Left ventricle myocardium superior (tissue), 1 donor: ENCODE results near the gene TSPAN33. TPM values are rescaled to one million over a fixed set of nuclear protein-coding genes. Genes with fewer than 3 reads are reported as not detected.
"Not testable (repeated sequence)": the region's sequence is repeated elsewhere in the genome, so short reads cannot be mapped to it uniquely, and the experiment has no call there.

Source experiments
- ATAC-seq: fragments of 200-7000 bp; cut with Tn5 transposase; one replicate; pipeline ENCODE4 v1.9.1; 2020; ENCODE audit warnings: mild to moderate bottlenecking, moderate library complexity
- DNase-seq: peaks from one replicate; pipeline ENCODE4 v3.0.0-alpha.2; 2020
- intact Hi-C: fragments of 100-400 bp; cut with micrococcal nuclease; formaldehyde crosslinking; loops from one replicate; pipeline ENCODE4 v1.11.0; 2022
- total RNA-seq: library from RNA; stranded (reverse); fragmentation: NEBNext Ultra II Directional; extraction: Animal tissue kit (Norgen Biotek cat#: 25700); gene quantifications from one replicate; pipeline ENCODE4 v1.2.1, GENCODE V29; 2021
- donor health status: DM: no; HTN: yes; CAD: no; lungs with severe emphysema.

TSPAN33 gene
- total RNA-seq, 1 donor from 2014 or later: 15.1 TPM

GRCh38 chr7:129168231-129169021 is 23.9 kb downstream of the TSPAN33 start:
- intact Hi-C loops: no loop called here
- ATAC-seq: peak; percentile 57
- no peak for DNase-seq

GRCh38 chr7:129169171-129169671 is 24.7 kb downstream of the TSPAN33 start:
- peak; percentile 92 for ATAC-seq
- intact Hi-C loops: no loop called here
- DNase-seq: peak; percentile 80

DNA sequence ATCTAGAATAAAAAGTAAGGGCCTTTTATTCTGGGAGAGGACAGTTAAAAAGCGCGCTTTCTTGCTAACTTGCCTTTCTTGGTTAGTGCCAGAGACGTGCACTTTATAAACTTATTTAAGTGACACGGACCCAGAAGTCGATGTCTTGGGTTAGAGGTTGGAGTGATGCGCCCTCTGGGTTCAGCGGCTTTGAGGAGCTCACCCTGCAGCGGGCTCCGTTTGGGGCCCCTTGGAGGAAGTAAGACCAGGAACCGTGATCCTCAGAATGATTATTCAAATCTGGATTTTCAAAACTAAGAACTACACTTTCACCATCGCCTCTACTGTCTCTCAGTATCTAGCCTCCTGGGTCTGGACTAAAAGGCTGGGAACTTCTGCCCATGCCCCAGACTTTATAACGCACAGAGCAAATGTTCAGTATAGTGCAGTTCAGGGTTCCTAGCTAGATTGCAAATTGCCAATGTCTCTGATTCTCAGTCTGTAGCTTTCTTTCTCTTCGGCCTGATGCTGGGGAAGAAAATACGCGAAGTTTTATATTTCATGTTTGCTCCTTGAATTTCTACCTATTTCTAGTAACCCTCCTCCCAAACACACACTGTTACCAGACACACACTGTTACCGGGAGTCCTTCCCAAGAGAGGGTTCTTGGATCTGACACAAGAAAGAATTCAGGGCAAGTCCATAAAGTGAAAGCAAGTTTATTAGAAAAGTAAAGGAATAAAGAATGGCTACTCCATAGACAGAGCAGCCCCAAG is 25.4 kb downstream of the TSPAN33 start:
- DNase-seq (peak; percentile 25), ATAC-seq (peak; percentile 18)
- intact Hi-C loops: no loop called here

DNA sequence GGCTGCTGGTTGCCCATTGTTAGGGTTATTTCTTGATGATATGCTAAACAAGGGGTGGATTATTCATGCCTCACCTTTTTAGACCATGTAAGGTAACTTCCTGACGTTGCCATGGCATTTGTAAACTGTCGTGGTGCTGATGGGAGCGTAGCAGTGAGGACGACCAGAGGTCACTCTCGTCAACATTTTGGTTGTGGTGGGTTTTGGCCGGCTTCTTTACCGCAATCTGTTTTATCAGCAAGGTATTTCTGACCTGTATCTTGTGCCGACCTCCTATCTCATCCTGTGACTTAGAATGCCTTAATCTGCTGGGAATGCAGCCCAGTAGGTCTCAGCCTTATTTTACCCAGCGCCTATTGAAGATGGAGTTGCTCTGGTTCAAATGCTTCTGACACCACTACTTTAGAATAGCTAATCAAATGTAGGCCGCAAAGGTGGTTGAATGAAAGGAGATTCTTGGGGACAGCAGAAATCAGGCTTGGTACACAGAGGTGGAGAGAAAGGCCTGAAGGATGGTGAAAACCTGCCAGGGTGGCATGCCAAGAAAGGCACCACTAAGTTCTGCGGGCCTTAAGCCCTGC is 26.0 kb downstream of the TSPAN33 start:
- DNase-seq (no peak), ATAC-seq (no peak)
- intact Hi-C loops: no loop called here

- intact Hi-C loops, ATAC-seq, DNase-seq: not testable (repeated sequence)
These were observed 29.4 kb downstream of the TSPAN33 start for GRCh38 chr7:129173861-129174260.

DNA sequence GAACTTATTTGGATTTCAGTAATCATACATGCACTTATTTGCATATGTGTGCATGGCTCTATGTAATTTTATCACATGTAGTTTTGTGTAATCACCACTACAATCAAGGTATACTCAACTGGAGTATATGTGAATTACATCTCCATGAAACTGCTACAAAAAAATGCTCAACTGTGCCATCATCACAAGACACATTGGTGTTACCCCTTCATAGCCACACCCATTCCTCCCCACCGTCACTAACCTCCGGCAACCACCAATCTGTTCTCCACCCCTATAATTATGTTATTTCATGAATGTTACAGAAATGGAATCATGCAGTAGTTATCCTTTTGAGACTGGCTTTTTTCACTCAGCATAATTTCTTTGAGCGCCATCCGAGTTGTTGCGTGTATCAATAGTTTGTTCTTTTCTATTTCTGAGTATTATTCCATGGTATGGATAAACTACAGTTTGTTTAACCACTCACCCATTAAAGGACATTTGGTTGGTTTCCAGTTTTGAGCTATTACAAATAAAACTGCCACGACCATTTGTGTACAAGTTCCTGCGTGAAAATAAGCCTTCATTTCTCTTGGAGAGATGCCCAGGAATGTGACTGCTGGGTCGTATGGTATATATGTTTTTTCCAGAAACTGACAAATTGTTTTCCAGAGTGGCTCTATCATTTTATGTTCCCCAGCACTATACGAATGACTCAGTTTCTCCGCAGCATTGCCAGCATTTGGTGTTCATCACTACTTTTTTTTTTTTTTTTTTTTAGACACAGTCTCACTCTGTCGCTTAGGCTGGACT is 32.6 kb downstream of the TSPAN33 start:
- ATAC-seq (no peak), DNase-seq (no peak)
- intact Hi-C loops: no loop called here

GRCh38 chr7:129184981-129185670 is 40.6 kb downstream of the TSPAN33 start:
- intact Hi-C loops: no loop called here
- no peak for ATAC-seq
- no peak for DNase-seq

GRCh38 chr7:129186749-129187260 is 42.3 kb downstream of the TSPAN33 start:
- no peak for DNase-seq
- intact Hi-C loops: no loop called here
- no peak for ATAC-seq

DNA sequence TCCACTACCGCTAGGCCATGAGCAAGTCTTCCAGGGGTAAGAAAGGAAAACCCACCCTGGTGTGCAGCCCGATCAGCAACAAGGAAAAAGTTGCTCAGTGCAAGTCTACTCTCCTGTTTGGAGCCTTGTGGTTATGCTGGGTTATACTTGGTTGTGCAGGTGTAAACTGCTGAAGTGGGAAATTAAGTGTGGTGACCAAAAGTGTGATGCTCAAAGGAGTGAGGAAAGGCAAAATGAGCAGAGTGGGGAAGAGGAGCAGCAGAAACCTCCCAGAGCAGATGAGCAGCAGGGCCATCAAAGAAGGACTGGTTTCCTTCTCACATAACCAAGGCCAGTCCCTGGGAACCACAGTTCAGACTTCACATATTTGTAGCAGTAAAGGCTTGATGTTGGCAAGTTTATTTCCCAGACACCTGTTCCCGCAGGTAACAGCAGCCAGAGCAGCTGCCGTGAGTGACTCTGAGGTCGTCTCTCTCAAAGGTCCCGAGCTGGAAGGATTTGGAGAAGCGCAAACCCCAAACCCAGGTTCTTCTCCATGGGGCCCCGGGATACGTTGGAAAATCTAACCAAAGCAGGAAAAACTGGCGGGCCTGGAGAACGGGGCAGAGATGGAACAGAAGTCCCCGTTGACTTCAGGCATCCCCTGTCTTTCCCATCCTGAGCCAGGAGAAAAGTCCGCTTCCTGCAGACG is 43.3 kb downstream of the TSPAN33 start:
- no peak for ATAC-seq
- DNase-seq: no peak
- intact Hi-C loops: no loop called here

DNA sequence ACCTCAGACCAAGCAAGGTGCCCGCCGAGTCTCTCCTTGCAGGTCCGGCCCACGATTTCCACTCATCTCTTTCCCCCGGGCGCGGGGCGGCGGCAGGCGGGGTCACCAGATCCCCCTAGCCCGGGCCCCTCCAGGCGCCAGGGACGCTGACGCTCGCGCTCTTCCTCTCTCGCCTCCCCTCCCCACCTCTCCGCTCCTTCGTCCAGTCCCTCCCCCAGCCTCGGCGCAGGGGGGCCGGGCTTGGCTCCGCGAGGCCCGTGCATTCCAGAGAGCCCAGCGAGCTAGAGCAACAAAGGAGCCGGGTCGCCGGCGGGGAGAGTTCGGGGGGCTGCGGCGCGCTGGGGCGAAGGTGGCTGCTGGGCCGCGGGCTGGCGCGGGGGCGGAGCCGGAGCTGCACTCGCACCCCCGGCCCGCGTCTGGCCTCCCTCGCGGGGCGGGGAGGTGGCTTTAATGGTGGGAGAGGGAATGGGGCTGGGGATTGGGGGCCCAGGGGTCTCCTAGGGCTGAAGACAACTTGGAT is 43.9 kb downstream of the TSPAN33 start, which contains the start of gene SMO:
TSS of gene SMO (plus strand) at position 262 of the 520 bp plus-strand sequence. CDS start 519 bp downstream, outside the sequence.
- intact Hi-C loops: no loop called here
- DNase-seq (peak; percentile 68), ATAC-seq (peak; percentile 91)

GRCh38 chr7:129188892-129189660 is 44.6 kb downstream of the TSPAN33 start:
- intact Hi-C loops: no loop called here
- peak; percentile 73 for ATAC-seq
- peak; percentile 57 for DNase-seq

GRCh38 chr7:129189661-129190310 is 45.3 kb downstream of the TSPAN33 start:
- ATAC-seq: no peak

DNA sequence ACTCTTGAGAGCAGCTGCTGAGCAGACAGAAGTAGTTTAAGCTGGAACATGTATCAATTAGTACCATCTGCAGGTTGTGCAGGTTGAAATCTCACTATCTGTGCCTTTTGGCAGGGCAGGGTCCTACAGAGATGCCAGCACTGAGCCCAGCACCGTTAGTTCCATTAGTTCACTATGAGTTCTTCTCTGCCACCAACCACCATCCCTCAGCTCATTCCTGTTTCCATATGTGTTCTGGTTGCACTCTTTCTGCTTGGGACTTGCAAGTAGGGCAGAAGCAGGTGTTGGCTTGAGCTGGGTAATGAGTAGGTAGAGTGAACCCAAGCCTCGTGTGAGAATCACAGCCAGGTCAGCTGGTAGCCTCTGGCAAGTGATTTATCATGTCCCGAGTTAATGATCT is 46.8 kb downstream of the TSPAN33 start:
- ATAC-seq (no peak), DNase-seq (no peak)
- intact Hi-C loops: no loop called here

More at GRCh38 chr7:129189661-129190310, 45.3 kb downstream of the TSPAN33 start:
- no peak for DNase-seq
- intact Hi-C loops: no loop called here

DNA sequence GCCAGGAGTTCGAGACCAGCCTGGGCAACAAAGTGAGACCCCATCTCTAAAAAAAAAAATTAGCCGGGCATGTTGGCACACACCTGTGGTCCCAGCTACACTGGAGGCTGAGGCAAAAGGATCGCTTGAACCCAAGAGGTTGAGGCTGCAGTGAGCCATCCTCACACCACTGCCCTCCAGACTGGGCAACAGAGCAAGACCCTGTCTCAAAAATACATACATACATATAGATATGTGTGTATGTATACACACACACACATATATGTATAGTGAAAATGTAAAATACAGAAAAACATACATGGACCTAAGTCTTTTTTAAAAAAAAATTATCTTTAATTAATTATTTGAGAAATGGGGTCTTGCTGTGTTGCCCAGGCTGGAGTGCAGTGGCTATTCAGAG is 49.4 kb downstream of the TSPAN33 start:
- intact Hi-C loops: no loop called here
- DNase-seq (no peak), ATAC-seq (no peak)

DNA sequence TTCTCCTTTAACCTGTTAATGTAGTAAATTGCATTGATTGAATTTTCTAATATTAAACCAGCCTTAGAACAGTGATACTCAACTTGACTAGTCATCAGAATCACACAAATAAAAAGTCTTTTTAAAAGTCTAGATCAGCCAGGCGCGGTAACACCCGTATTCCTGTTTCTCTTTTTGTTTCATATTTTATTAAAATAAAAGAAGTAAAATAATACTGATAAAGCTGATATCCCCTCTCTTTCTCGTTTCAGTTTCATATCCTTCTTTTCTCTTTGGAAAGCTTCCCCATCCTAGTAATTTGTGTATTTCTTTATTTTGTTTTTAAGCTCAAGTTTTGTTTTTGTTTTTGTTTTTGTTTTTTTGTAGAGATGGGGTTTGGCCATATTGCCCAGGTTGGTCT is 53.3 kb downstream of the TSPAN33 start:
- intact Hi-C loops: no loop called here
- DNase-seq: no peak
- no peak for ATAC-seq

GRCh38 chr7:129199406-129199805 is 54.9 kb downstream of the TSPAN33 start:
- DNase-seq (no peak), ATAC-seq (no peak)
- intact Hi-C loops: no loop called here
